GM13976 (cell line): ENCODE measurements around the gene ATG4C.

Experiments
- DNase-seq: peaks from one replicate; pipeline ENCODE4 v3.0.0; 2012; ENCODE audit warnings: low spot score
- in situ Hi-C: fragments of 300-500 bp; cut with MboI; formaldehyde crosslinking; loops from one replicate; pipeline ENCODE4 v1.12.0; 2022; ENCODE audit warnings: low sequenced_read_pairs, mixed read lengths, inconsistent platforms; ENCODE audit not compliant: unreplicated experiment
- TF ChIP-seq, protein P1 (sequence below): IDR thresholded peaks from 2 replicates; pipeline ENCODE4 v1.5.1; 2012; ENCODE audit warnings: borderline replicate concordance, mild to moderate bottlenecking; ENCODE audit not compliant: insufficient read depth; ENCODE audit errors: extremely low read depth, missing control alignments, control extremely low read depth

The ATG4C gene

DNA sequence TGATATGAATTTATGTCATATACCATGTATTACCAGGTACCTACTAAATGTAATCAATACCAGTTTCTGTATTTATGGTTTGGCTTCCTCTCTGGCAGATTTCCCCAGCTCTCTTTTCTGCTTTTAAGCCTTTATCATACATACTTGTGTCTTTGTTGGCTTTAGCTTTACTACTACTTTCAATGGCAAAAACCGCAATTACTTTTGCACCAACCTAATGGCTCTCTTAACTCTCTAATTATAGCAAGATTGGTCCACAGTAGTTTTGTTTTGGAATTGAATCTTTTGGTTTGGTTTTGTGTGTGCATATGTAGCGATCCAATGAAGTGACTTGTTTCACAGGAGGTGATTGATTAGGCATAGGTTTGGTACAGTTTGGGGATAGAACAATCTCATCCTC, 93.6 kb downstream of the ATG4C start:
- DNase-seq: no peak
- in situ Hi-C loops: no loop called here
- TF ChIP-seq, protein P1, sequence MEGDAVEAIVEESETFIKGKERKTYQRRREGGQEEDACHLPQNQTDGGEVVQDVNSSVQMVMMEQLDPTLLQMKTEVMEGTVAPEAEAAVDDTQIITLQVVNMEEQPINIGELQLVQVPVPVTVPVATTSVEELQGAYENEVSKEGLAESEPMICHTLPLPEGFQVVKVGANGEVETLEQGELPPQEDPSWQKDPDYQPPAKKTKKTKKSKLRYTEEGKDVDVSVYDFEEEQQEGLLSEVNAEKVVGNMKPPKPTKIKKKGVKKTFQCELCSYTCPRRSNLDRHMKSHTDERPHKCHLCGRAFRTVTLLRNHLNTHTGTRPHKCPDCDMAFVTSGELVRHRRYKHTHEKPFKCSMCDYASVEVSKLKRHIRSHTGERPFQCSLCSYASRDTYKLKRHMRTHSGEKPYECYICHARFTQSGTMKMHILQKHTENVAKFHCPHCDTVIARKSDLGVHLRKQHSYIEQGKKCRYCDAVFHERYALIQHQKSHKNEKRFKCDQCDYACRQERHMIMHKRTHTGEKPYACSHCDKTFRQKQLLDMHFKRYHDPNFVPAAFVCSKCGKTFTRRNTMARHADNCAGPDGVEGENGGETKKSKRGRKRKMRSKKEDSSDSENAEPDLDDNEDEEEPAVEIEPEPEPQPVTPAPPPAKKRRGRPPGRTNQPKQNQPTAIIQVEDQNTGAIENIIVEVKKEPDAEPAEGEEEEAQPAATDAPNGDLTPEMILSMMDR: no peak

GRCh38 chr1:62879962-62880361, 96.0 kb downstream of the ATG4C start:
- no peak for DNase-seq
- TF ChIP-seq, protein P1: no peak
- in situ Hi-C loops: no loop called here

- in situ Hi-C loops: no loop called here
- TF ChIP-seq, protein P1: no peak
- DNase-seq: no peak
These were observed 98.5 kb downstream of the ATG4C start for GRCh38 chr1:62882201-62883104.

DNA sequence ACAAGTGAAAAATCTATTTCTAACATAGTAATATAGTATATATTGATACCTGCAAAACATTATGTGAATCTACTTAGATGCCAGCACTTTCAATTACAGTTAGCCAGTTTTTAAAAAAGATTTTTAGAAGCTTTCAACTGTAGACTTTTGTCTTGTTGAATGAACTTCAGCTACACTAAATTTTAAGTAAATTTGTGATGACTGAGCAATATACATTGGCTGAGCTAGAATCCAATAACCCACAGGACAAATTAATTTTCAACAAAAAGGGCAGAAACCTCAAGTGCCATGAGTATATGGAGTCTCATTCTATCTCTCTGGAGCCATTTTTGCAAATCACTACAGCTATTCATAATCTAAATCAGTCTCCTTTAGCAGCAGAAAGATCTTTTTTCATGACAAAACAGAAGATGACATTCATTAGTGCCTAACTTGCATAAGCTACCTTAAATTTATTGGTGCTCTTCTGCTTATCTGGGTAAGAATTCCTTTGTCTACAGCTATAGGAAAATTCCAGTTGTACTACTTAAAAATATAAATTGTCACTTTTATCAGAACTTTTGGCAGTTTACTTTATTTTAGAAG, 100.3 kb downstream of the ATG4C start:
- in situ Hi-C loops: no loop called here
- TF ChIP-seq, protein P1: no peak

GRCh38 chr1:62887799-62888507, 104.0 kb downstream of the ATG4C start:
- no peak for DNase-seq
- TF ChIP-seq, protein P1: no peak
- in situ Hi-C loops: no loop called here

More for the DNA sequence above, 100.3 kb downstream of the ATG4C start:
- no peak for DNase-seq

DNA sequence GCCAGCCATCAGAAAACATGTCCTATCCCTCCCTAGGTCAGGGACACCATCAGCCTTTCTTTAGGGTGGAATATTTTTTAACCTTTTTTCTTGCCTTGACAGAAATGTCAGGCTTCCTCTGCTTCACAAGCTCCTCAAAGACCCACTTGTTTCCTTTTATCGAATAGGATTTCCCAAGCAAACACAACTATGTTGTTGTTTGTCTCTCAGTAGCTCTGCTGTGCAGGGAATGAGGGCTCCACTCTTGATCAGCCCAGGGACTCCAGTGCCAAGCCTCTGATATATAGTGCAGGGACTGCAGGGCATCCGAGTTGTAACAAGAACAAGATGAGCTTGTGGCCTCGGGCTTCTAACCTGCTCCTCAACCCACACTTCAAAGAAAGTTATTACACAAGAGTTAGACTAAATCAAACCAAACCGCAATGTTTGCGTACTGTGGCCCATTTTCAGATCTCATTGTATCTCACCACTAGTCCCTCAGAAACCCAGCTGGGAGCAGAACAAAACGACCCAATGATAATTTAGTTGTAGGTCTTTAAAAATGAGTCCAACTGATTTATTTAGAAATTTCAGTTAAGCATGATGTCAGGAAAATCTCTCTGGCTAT, 108.1 kb downstream of the ATG4C start:
- in situ Hi-C loops: no loop called here
- no peak for DNase-seq
- TF ChIP-seq, protein P1: no peak
